Breast epithelium (tissue), 3 donors: ENCODE measurements around the gene WWOX.

Experiments
- CTCF ChIP-seq, 3 donors: fragments of 450-650 bp; IDR thresholded peaks; one replicate each; pipeline ENCODE4 v1.5.1; 2016 to 2017; ENCODE audit warnings: antibody characterized with exemption in 3 of 3, mild to moderate bottlenecking in 3 of 3, moderate library complexity in 3 of 3
- POLR2A ChIP-seq: fragments of 450-650 bp; IDR thresholded peaks from one replicate; pipeline ENCODE4 v1.6.1; 2016; ENCODE audit warnings: antibody characterized with exemption, mild to moderate bottlenecking, moderate library complexity
- POLR2AphosphoS5 ChIP-seq, 3 donors: sonication (generic); formaldehyde crosslinking; IDR thresholded peaks; one replicate each; pipeline ENCODE4 v1.6.1; 2017; ENCODE audit warnings: antibody characterized with exemption in 3 of 3

- TF ChIP-seq CTCF (IDR thresholded peaks at IDR 0.05), result no peak
- TF ChIP-seq POLR2A, result no peak
- TF ChIP-seq POLR2AphosphoS5 (IDR thresholded peaks at IDR 0.05), result no peak
These were observed 421.0 kb downstream of the WWOX start for GRCh38 chr16:78520470-78520869.
